Measurements from ENCODE around the gene FSCN2.
"Not testable (repeated sequence)": the region's sequence is repeated elsewhere in the genome, so short reads cannot be mapped to it uniquely, and the experiment has no call there.

FSCN2 gene

DNA sequence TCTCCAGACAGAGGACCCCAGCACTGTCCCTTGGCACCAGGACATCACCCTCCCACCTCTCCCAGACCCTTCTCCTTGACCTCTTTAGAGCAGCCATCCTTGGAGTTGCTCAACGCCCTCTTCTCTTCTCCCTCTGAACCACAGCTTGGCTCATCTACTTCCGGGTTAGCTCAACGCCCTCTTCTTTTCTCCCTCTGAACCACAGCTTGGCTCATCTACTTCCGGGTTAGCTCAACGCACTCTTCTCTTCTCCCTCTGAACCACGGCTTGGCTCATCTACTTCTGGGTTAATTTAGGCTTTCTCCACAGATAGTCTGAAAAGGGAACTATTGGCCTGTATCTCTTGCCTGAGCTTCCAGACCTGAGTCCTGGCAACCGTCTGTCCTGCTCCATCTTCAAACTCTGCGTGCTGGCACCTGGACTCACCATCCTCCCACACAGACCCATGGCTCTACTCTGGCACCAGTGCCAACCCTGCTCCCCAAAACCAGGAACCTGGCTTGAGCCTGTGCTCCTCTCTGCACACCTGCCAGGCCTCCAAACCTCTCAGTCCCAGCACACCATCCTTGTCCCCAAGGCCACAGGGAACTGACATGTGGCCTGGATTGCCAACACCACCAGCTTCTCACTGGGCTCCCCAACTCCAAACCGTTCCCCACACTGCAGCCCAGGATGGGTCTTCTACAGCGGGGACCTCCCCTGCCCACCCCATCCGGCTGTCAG is 49.3 kb downstream of the FSCN2 start:
- no peak overlapping the region for H3K9ac ChIP-seq (ENCODE audit: low read depth, low read length)

DNA sequence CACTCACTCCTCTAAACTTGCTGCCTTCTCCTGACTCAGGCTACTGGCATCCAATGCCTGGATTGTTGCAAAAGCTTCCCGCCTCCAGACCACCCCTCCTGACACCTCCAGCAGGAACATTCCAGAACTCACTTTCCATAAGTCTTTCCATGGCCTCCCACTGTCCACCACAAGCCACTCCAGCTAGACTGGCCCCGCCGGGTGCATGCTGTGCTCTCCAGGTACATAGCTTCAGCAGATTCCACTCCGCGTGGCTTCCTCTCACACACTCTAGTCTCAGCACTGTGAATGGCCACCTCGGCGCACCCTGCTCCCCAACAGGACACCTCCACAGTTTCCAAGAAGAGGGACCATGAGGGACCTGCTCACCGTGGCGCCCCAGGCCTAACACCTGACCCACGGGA is 49.9 kb downstream of the FSCN2 start:
- H3K36me3 ChIP-seq (ENCODE audit: control insufficient read depth, insufficient read depth, low read length), result peaks cover 69% of the 10 kb centered on the region
- no peak overlapping the region for H3K9ac ChIP-seq (ENCODE audit: low read depth, low read length)
- no peak overlapping the region for H3K4me3 ChIP-seq (ENCODE audit: low read depth, low read length)
- no peaks in the 10 kb centered on the region for H3K4me1 ChIP-seq (ENCODE audit: control insufficient read depth, insufficient read depth, low read length)
- H3K27me3 ChIP-seq (ENCODE audit: control insufficient read depth, insufficient read depth, low read length), result no peaks in the 10 kb centered on the region
- H3K9me3 ChIP-seq (ENCODE audit: control insufficient read depth, insufficient read depth, low read length), result no peaks in the 10 kb centered on the region
- H3K27ac ChIP-seq (ENCODE audit: low read depth, low read length), result no peak overlapping the region

More for the DNA sequence above, 49.3 kb downstream of the FSCN2 start:
- Histone ChIP-seq H3K9me3 (ENCODE audit: control insufficient read depth, insufficient read depth, low read length) (no peaks in the 10 kb centered on the region), H3K27ac (ENCODE audit: low read depth, low read length) (no peak overlapping the region), H3K4me3 (ENCODE audit: low read depth, low read length) (no peak overlapping the region), H3K27me3 (ENCODE audit: control insufficient read depth, insufficient read depth, low read length) (no peaks in the 10 kb centered on the region), H3K4me1 (ENCODE audit: control insufficient read depth, insufficient read depth, low read length) (no peaks in the 10 kb centered on the region), H3K36me3 (ENCODE audit: control insufficient read depth, insufficient read depth, low read length) (peaks cover 67% of the 10 kb centered on the region)

- H3K36me3 ChIP-seq (ENCODE audit: control insufficient read depth, insufficient read depth, low read length), result peaks cover 71% of the 10 kb centered on the region
- H3K4me3 ChIP-seq (ENCODE audit: low read depth, low read length), result no peak overlapping the region
- no peak overlapping the region for H3K9ac ChIP-seq (ENCODE audit: low read depth, low read length)
- no peaks in the 10 kb centered on the region for H3K27me3 ChIP-seq (ENCODE audit: control insufficient read depth, insufficient read depth, low read length)
- no peaks in the 10 kb centered on the region for H3K9me3 ChIP-seq (ENCODE audit: control insufficient read depth, insufficient read depth, low read length)
- H3K4me1 ChIP-seq (ENCODE audit: control insufficient read depth, insufficient read depth, low read length), result no peaks in the 10 kb centered on the region
- H3K27ac ChIP-seq (ENCODE audit: low read depth, low read length), result no peak overlapping the region
Observed at GRCh38 chr17:81578561-81579225, 50.5 kb downstream of the FSCN2 start.

- no peaks in the 10 kb centered on the region for H3K9me3 ChIP-seq (ENCODE audit: control insufficient read depth, insufficient read depth, low read length)
- no peak overlapping the region for H3K27ac ChIP-seq (ENCODE audit: low read depth, low read length)
- no peak overlapping the region for H3K4me3 ChIP-seq (ENCODE audit: low read depth, low read length)
- no peak overlapping the region for H3K9ac ChIP-seq (ENCODE audit: low read depth, low read length)
- no peaks in the 10 kb centered on the region for H3K27me3 ChIP-seq (ENCODE audit: control insufficient read depth, insufficient read depth, low read length)
- H3K36me3 ChIP-seq (ENCODE audit: control insufficient read depth, insufficient read depth, low read length), result peaks cover 71% of the 10 kb centered on the region
- H3K4me1 ChIP-seq (ENCODE audit: control insufficient read depth, insufficient read depth, low read length), result no peaks in the 10 kb centered on the region
Observed at GRCh38 chr17:81579298-81579697, 51.1 kb downstream of the FSCN2 start.

DNA sequence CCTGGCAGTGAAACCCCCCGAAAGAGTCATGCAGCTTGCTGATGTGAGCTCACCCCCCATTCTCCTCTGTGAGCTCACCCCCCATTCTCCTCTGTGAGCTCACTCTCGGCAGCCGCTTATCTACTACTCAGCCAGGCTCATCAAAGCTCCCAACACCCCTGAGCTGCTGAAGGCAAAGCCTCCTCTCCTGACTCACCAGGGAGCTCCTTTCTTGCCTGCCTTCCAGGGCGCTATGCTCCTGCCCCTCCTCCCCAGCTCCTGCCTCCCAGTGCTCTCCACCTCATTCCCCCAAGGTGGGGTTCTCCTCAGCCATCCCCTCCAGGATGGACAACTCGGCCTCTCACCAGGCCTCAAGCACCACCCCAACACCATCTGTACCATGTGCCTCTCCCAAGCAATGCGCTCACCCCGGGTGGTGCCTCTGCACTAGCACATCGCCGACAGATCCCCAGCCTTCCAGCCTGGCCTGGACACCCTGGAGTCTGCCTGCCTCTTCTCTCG is 51.7 kb downstream of the FSCN2 start:
- H3K27me3 ChIP-seq (ENCODE audit: control insufficient read depth, insufficient read depth, low read length), result no peaks in the 10 kb centered on the region
- no peaks in the 10 kb centered on the region for H3K9me3 ChIP-seq (ENCODE audit: control insufficient read depth, insufficient read depth, low read length)
- H3K4me1 ChIP-seq (ENCODE audit: control insufficient read depth, insufficient read depth, low read length), result no peaks in the 10 kb centered on the region
- H3K4me3 ChIP-seq (ENCODE audit: low read depth, low read length), result no peak overlapping the region
- H3K27ac ChIP-seq (ENCODE audit: low read depth, low read length), result no peak overlapping the region
- H3K36me3 ChIP-seq (ENCODE audit: control insufficient read depth, insufficient read depth, low read length), result peaks cover 69% of the 10 kb centered on the region
- no peak overlapping the region for H3K9ac ChIP-seq (ENCODE audit: low read depth, low read length)

- no peaks in the 10 kb centered on the region for H3K4me1 ChIP-seq (ENCODE audit: control insufficient read depth, insufficient read depth, low read length)
- no peak overlapping the region for H3K27ac ChIP-seq (ENCODE audit: low read depth, low read length)
- H3K36me3 ChIP-seq (ENCODE audit: control insufficient read depth, insufficient read depth, low read length), result peaks cover 72% of the 10 kb centered on the region
- H3K4me3 ChIP-seq (ENCODE audit: low read depth, low read length), result no peak overlapping the region
- H3K27me3 ChIP-seq (ENCODE audit: control insufficient read depth, insufficient read depth, low read length), result no peaks in the 10 kb centered on the region
- no peak overlapping the region for H3K9ac ChIP-seq (ENCODE audit: low read depth, low read length)
- H3K9me3 ChIP-seq (ENCODE audit: control insufficient read depth, insufficient read depth, low read length), result no peaks in the 10 kb centered on the region
Observed at GRCh38 chr17:81580481-81580880, 52.3 kb downstream of the FSCN2 start.

- Histone ChIP-seq H3K36me3 (ENCODE audit: control insufficient read depth, insufficient read depth, low read length) (peaks cover 72% of the 10 kb centered on the region), H3K9ac (ENCODE audit: low read depth, low read length) (no peak overlapping the region), H3K9me3 (ENCODE audit: control insufficient read depth, insufficient read depth, low read length) (no peaks in the 10 kb centered on the region), H3K4me3 (ENCODE audit: low read depth, low read length) (no peak overlapping the region), H3K27me3 (ENCODE audit: control insufficient read depth, insufficient read depth, low read length) (no peaks in the 10 kb centered on the region), H3K27ac (ENCODE audit: low read depth, low read length) (no peak overlapping the region), H3K4me1 (ENCODE audit: control insufficient read depth, insufficient read depth, low read length) (no peaks in the 10 kb centered on the region)
Observed at GRCh38 chr17:81581758-81582157, 53.6 kb downstream of the FSCN2 start.

DNA sequence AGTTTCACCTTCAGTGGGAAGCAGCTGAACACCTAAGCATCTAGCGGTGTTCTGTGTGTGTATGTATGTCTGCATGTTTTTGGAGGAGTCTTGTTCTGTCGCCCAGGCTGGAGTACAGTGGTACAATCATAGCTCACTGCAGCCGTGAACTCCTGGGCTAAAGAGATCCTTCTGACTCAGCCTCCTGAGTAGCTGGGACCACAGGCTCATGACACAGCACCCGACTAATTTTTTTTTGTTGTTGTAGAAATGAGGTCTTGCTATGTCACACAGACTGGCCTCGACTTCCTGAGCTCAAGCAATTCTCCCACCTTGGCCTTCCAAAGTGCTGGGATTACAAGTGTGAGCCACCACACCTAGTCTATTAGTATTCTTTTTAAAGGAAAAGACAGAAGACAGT is 54.2 kb downstream of the FSCN2 start:
- H3K9me3 ChIP-seq (ENCODE audit: control insufficient read depth, insufficient read depth, low read length), result no peaks in the 10 kb centered on the region
- H3K27me3 ChIP-seq (ENCODE audit: control insufficient read depth, insufficient read depth, low read length), result no peaks in the 10 kb centered on the region
- peaks cover 74% of the 10 kb centered on the region for H3K36me3 ChIP-seq (ENCODE audit: control insufficient read depth, insufficient read depth, low read length)
- no peak overlapping the region for H3K4me3 ChIP-seq (ENCODE audit: low read depth, low read length)
- H3K27ac ChIP-seq (ENCODE audit: low read depth, low read length), result no peak overlapping the region
- H3K9ac ChIP-seq (ENCODE audit: low read depth, low read length), result no peak overlapping the region
- H3K4me1 ChIP-seq (ENCODE audit: control insufficient read depth, insufficient read depth, low read length), result no peaks in the 10 kb centered on the region

DNA sequence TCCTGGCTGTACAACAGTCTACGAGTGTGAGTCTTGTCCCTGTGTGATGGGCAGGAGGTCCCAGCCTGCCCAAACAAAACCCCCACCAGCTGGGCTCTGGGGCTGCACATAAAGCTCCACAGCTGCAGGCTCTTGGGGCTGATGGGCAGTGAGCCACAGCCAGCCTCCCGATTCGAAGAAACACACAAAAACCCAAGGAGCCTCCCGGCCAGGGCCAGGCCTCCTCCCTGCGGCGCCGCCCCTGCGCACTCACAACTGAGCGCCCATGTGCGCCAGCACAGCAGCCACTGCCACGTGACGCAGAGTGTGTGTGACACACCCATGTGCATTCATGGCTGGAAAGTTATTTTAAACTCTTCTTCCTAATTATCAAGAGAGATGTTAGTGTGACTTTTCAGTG is 54.6 kb downstream of the FSCN2 start:
- peaks cover 74% of the 10 kb centered on the region for H3K36me3 ChIP-seq (ENCODE audit: control insufficient read depth, insufficient read depth, low read length)
- no peaks in the 10 kb centered on the region for H3K9me3 ChIP-seq (ENCODE audit: control insufficient read depth, insufficient read depth, low read length)
- H3K9ac ChIP-seq (ENCODE audit: low read depth, low read length), result no peak overlapping the region
- no peak overlapping the region for H3K4me3 ChIP-seq (ENCODE audit: low read depth, low read length)
- H3K27ac ChIP-seq (ENCODE audit: low read depth, low read length), result no peak overlapping the region
- no peaks in the 10 kb centered on the region for H3K4me1 ChIP-seq (ENCODE audit: control insufficient read depth, insufficient read depth, low read length)
- no peaks in the 10 kb centered on the region for H3K27me3 ChIP-seq (ENCODE audit: control insufficient read depth, insufficient read depth, low read length)

DNA sequence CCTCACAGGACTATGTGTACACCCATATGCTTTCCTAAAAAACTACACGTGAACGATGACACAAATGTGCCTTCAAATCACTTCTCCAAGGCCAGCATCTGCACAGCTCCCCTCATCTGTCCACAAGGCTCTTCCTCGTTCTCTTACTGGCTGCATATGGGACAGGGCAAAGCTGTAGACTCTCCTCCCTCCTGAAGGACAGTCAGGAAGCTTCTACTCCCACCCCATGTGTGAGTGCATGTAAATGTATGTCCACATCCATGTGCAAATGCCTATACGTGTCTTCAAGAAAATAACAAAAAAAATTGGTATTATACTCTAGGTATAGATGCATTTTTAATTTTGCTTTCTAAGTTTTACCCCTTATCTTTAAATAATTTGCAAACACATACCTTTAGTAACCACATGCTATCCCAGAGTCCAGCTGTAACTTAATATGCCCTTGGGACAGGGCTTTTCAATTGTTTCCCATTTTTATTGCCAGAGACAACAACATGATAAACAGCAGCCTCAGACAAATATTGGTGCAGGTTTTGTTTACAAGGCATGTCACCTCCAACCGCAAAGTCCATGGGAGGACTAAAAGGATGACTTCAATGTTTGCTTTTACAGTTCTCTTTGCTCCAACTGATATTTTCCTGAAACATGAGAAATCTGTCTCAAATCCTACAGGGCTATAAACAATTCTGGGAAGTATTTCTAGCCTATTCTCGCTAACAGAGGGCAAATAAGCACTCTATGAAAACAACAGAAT is 55.6 kb downstream of the FSCN2 start:
- no peak overlapping the region for H3K27ac ChIP-seq (ENCODE audit: low read depth, low read length)
- no peaks in the 10 kb centered on the region for H3K9me3 ChIP-seq (ENCODE audit: control insufficient read depth, insufficient read depth, low read length)
- H3K4me1 ChIP-seq (ENCODE audit: control insufficient read depth, insufficient read depth, low read length), result no peaks in the 10 kb centered on the region
- H3K9ac ChIP-seq (ENCODE audit: low read depth, low read length), result no peak overlapping the region
- peaks cover 79% of the 10 kb centered on the region for H3K36me3 ChIP-seq (ENCODE audit: control insufficient read depth, insufficient read depth, low read length)
- no peaks in the 10 kb centered on the region for H3K27me3 ChIP-seq (ENCODE audit: control insufficient read depth, insufficient read depth, low read length)
- no peak overlapping the region for H3K4me3 ChIP-seq (ENCODE audit: low read depth, low read length)

DNA sequence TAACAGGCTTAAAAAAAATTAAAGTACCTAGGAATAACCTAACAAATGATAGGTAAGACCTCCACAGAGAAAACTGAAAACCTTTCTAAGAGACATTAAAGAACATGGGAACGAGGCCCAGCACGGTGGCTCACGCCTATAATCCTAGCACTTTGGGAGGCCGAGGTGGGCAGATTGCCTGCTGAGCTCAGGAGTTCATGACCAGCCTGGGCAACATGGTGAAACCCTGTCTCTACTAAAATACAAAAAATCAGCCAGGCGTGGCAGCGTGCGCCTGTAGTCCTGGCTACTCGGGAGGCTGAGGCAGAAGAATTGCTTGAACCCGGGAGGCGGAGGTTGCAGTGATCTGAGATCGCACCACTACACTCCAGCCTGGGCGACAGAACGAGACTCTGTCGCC is 56.6 kb downstream of the FSCN2 start:
- H3K9me3 ChIP-seq (ENCODE audit: control insufficient read depth, insufficient read depth, low read length); H3K27ac ChIP-seq (ENCODE audit: low read depth, low read length); H3K4me1 ChIP-seq (ENCODE audit: control insufficient read depth, insufficient read depth, low read length); H3K4me3 ChIP-seq (ENCODE audit: low read depth, low read length); H3K27me3 ChIP-seq (ENCODE audit: control insufficient read depth, insufficient read depth, low read length); H3K9ac ChIP-seq (ENCODE audit: low read depth, low read length): not testable (repeated sequence)
- H3K36me3 ChIP-seq (ENCODE audit: control insufficient read depth, insufficient read depth, low read length), result peaks cover 77% of the 10 kb centered on the region
